ENCODE measurements around the gene ADORA1.

DNA sequence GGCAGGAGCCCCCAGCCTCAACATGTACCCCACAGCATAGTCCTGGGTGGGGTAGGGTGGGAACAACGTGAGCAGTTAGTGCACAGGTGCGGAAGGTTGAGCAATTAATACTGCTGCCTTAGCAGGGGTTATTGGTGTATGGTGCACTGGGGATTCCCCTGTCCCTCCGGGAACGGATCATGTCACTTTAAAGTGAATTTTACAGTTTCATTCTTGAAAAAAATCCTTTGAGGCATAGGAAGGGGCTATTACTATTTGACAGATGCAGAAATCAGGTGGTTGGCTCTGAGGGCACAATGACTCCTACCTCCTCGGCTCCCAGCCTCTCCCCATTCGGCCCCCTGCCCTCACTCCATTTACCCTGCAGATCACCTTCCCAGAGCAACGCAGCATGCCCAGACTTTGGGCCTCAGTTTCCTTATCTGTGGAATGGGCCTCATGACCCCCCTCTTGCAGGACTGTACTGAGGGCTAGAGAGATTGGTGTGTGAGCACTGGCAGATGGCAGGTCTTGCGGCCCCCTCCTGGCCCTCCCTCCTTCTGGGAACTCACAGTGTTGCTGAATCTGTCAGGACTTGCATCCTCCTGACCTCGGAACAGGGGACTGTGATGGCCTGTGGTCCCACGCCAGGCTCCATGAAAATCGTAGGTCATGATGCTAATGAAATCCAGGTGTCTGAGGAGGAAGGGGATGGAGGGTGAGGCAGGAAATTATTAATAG, 53.2 kb downstream of the ADORA1 start:
- TF ChIP-seq POLR2A (IDR thresholded peaks at IDR 0.05; ENCODE audit: low read length), result no peak
- TF ChIP-seq GATA1 (IDR thresholded peaks at IDR 0.05; ENCODE audit: low read depth, low read length), result no peak
